GM18505 (cell line): ENCODE data around the gene HDAC8.
A peak's percentile ranks its signal among the peaks of the same experiment; 100 is the strongest.
"Not testable (repeated sequence)": the region's sequence is repeated elsewhere in the genome, so short reads cannot be mapped to it uniquely, and the experiment has no call there.

Source experiments
- ATAC-seq: cut with Tn5 transposase; IDR thresholded peaks from one replicate; pipeline ENCODE4 v1.9.1; 2021; ENCODE audit not compliant: unreplicated experiment
- POLR2A ChIP-seq: IDR thresholded peaks from 4 replicates; pipeline ENCODE4 v1.6.1; 2011; ENCODE audit warnings: borderline replicate concordance; ENCODE audit not compliant: insufficient read depth, insufficient read length; ENCODE audit errors: extremely low read depth

Gene HDAC8

DNA sequence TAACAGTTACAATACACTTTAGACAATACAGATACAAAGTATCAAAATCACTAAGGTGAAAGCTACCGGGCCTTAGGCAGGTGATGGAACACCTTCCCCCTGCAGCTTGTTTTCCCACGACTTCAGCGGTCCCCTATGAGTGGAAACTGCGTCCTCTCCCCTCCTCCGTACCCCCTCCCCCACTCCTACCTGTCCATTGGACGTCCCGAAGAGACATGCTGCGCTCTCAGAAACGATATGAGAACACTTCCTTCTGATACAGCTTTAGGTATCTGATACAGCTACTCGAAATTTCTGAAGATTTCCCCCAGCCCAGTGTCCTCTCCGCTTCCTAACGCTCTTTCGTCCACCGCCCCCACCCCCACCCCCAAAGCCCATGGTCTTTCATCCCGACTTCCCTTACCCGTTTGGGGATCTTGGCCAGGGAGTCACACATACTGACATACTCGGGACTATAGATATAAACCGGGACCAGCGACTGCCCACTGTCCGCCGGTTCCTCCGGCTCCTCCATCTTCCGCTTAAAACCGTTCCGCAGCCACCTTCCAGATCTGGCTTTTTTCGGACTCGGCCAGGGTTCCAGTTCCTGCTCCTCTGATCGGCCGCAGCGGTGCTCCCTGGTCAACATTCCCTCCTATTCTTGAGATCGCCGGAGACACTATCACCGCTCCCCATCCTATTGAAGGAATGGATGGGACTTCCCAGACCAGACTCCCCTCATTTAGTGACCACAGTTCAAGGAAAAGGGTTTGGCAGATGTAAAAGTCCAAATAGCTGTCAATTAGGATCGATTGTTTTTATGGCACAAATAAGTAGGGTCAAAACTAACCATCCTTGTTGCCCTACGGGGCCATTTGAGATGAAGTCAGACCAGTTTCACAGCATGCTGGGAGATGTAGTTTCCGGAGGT lies at the start of gene HDAC8:
Gene HDAC8, minus strand, starts transcription at position 596 of the 910 bp plus-strand sequence. Its CDS starts 82 bp downstream, at position 514.
- ATAC-seq: peak; percentile 98
- peak; percentile 29 for TF ChIP-seq POLR2A

DNA sequence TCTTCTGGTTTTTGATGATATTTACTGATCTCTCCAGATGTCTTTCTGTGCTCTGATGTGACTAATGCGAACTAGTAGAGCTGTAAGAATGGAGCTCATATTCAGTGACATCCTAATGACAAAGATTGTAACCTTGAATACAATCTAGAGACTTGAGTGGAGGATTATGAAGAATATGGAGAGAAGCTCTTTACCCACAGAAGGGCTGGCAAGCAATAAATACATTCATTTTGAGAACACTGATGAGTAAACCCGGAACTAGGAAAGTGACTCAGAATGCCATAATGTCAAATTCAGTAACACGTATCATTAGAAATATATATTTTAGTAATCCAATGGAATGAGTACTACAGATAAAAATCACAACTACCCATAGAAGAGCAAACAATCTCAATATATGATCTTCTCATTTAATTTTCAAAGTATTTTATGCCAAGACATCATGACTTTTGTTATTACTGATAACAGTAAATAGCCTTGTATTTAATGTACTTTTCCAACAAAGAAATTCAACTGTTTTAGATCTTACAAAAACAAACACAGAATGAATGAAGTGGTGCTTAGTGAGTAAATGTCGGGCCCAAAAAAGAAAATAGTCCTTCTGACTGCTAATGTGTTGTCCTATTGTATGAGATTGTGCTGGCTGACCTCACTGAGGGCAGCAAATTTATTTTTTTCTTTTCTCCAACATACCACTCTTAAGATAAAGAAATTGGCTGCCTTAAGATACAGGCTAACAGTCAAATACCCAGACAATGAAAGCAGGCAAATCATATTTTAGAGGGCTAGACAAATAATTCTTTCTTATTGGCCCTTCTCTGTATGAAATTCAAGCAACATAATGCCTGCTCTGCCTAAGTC lies 49.2 kb upstream of the HDAC8 start:
- ATAC-seq: peak; percentile 89
- no peak for TF ChIP-seq POLR2A

DNA sequence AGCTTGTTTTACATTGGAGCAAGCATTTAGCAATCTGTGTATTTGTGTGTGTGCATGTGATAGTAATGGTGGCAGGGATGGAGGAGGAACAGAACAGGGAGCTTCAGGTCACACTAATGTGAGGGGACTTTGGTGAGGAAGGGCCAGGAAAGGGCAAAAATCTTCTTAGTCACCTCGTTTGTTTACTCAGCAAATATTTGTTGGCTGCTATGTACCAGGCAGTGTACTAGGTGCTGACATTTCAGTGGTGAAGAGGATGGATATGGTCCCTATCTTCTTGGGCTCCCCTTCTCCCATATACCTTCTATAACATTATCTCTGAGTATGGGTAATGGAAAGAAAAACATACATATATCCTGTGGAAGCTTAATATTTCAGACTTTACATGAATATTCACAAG lies 48.5 kb upstream of the HDAC8 start:
- TF ChIP-seq POLR2A: no peak
- no peak for ATAC-seq

DNA sequence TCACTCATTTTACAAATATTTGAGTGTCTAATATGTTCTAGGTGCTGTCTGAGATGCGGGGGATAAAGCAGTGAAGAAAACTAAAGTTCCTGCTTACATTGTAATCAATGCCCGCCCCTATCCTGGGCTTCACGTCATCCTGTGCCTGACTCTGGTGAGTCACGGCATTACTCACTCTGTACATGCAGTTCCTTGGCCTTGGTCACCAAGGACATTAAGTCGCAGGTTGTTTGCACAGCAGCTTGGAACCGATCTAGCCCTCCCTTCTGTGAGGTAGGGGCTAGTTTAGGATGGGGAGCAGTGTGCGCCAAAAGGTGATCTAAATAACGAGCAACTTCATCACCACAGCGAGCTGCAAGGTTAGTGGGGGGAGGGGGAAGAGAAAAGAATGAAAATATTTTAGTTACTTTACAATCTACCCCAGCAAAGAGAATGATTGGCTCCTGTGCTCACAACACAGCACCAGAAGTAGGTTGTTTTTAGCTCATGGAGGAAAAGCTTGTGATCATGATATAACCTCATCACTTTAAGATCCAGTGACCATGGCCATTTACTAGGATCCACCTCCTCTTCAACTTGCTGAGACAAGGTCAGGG lies 48.0 kb upstream of the HDAC8 start:
- ATAC-seq: no peak
- no peak for TF ChIP-seq POLR2A

DNA sequence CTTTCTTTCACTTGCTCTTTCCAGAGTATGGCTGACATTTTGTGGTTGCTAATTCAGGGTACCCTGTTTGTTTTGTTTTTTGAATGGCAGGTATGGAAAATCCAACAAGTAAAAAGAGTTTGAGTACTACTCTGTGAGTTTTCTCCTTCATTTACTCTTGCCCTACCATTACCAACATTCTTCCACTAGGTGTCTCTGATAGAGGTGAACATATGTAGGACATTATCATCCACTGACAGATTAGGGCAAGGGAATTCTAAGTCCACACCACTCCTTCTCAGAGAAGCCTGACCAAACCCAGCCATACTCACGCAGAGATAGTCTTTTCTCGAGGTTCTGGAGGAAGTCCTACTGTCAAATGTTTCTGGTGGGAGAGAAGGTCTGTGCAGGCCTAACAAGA lies 36.7 kb upstream of the HDAC8 start:
- ATAC-seq: no peak
- no peak for TF ChIP-seq POLR2A

DNA sequence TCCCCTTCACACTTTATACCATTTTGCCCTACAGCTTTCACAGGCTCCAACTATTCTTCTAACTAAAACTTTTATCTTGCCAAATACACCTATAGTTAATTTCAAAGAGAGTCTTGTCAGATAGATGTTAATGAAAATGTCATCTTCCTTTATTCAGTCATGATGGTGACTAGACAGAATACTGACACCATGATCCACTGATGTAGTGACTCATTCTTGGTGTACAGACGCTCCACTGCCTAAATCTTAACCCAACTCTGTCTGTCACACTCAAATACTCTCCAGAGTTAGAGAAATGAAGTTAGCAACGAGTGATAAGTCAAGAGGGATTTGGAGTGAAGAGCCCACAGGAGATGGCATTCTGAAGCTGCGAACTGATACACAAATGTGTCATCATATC lies 32.1 kb upstream of the HDAC8 start:
- TF ChIP-seq POLR2A: no peak
- no peak for ATAC-seq

DNA sequence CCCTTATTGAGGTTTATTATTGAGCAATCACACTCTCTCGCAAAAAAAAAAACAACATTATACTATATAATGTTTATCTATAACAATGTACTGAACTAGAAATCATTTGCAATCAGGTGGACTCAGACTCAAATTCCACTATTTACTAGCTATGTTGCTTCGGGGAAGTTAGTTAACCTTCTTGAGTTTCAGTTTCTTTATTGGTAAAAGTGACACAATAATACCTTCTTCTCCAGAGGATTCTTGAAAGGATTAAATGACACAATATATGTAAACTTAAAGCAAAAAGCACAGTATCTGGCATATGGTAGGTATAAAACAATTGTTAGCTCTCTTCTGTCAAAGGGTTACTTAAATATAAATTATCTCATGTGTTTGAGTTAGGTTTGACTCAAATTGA lies 31.5 kb upstream of the HDAC8 start:
- peak; percentile 62 for ATAC-seq
- TF ChIP-seq POLR2A: no peak

DNA sequence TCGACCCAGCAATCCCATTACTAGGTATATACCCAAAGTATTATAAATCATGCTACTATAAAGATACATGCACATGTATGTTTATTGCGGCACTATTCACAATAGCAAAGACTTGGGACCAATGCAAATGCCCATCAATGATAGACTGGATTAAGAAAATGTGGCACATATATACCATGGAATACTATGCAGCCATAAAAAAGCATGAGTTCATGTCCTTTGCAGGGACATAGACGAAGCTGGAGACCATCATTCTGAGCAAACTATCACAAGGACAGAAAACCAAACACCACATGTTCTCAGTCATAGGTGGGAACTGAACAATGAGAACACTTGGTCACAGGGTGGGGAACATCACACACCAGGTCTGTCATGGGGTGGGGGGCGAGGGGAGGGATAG lies 18.4 kb upstream of the HDAC8 start:
- not testable (repeated sequence) for ATAC-seq

DNA sequence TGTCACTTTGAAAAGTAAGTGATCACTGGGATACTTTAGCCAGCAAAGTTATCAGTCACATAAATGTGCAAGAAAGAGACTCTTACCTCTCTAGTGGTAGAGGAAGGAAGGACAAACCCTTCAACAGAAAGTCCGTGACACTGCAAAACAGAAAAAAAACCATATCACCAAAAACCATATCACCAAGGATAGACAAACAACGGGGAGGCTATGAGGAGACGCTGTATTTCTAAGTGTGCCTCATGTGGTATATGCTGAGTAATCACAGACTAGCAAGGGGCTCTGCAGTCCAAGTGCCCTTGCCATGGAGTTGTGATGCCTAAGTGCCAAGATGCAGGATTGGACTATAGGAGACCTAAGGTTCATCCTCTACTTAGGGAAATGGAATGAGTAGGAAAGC lies 11.5 kb upstream of the HDAC8 start:
- ATAC-seq: no peak
- no peak for TF ChIP-seq POLR2A

DNA sequence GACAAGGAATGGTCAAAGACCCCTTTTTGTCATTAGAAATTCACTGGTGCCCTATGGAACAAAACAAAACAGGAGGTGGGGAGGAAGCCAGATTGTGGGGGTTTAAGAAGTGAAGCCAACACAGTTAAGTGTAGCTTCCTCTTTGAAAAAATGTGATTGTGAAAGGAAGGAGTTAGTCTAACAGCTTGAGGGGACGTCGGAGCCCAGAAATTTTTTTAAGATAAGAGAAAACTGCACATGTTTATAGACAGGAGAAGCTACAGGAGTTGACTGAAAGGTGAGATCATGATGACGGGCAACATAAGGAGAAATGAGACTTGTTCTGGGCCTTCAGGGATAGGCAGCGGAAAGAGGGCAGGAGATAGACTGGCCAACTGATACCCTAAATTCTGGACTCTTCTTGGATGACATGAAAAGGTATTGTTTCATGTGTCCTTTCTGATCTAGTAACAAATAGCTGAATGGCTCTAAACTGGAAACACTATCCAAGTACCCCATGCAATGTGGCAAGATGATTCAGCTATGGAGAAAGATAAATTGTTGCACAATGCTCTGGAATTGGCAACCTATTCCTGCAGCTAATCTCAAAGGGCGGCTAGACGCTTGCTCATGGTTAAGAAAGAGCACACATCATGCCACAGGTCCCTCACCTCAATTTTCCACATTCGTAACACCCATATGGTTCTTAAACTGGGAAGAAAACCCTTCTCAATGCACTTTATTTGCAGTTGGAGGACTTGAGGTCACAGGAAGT lies 3.7 kb upstream of the HDAC8 start:
- ATAC-seq: no peak
- no peak for TF ChIP-seq POLR2A

DNA sequence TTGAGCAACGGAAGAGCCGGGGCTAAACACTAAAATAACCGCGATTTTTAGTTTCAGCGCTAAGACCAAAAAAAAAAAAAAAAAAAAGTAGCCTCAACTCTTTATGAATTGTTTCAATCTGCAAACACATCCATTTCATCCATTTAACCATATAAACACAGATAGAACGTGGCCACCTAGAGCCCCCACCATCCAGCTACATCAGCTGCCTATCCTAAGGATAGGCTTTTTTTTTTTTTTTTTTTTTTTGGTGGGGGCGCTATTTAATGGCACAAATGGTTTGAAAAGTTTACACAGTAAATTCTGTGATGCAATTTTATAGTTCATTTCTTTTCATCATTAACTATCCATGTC lies 492 bp upstream of the HDAC8 start:
- no peak for TF ChIP-seq POLR2A
- peak; percentile 11 for ATAC-seq

DNA sequence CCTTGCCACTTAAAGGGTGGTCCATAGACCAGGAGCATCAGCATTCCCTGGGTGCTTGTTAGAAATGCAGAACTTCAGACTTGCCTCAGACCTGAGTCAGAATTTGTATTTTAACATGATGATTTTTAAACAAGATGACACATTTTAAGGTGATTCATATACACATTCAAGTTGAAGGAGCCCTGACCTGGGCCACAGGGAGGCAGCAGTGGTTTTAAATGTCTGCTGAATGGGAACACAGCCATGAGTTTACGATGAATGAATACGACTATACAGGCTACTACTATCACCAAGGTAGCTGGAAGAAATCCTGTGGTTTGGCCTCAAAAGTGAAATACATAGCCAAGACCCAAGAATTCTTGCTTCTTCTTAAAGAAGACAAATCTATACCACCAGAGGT lies 2.9 kb downstream of the HDAC8 start:
- TF ChIP-seq POLR2A: no peak
- ATAC-seq: no peak
